DND-41 (cell line): Measurements from ENCODE around the gene OGFOD2.

ENCODE experiments used
- ATAC-seq: fragments of 200-7000 bp; cut with Tn5 transposase; 3 replicates; pipeline ENCODE4 v1.9.1; 2021; ENCODE audit warnings: low read depth; ENCODE audit not compliant: insufficient read depth
- DNase-seq: peaks from one replicate; pipeline ENCODE4 v3.0.0-alpha.2; 2020
- H2AFZ ChIP-seq: 2 replicates; pipeline ENCODE4 v1.6.0; 2012; ENCODE audit warnings: low read depth, low read length
- H3K27ac ChIP-seq: 2 replicates; pipeline ENCODE4 v1.5.1; 2012; ENCODE audit warnings: low read length, inconsistent platforms
- H3K27me3 ChIP-seq: fragments of 200-600 bp; sonication (generic); 2 replicates; pipeline ENCODE4 v1.6.0; 2012; ENCODE audit warnings: low read length, mild to moderate bottlenecking, inconsistent platforms; ENCODE audit not compliant: insufficient read depth, poor library complexity
- H3K36me3 ChIP-seq: 2 replicates; pipeline ENCODE4 v1.5.1; 2012; ENCODE audit warnings: low read length, inconsistent platforms; ENCODE audit not compliant: insufficient read depth
- H3K4me1 ChIP-seq: 2 replicates; pipeline ENCODE4 v1.5.1; 2012; ENCODE audit warnings: mild to moderate bottlenecking, low read length; ENCODE audit not compliant: insufficient read depth
- H3K4me2 ChIP-seq: 2 replicates; pipeline ENCODE4 v1.6.0; 2012; ENCODE audit warnings: mild to moderate bottlenecking, moderate library complexity, low read length, inconsistent platforms; ENCODE audit not compliant: insufficient read depth
- H3K4me3 ChIP-seq, 2 experiments: fragments of 200-600 bp in 1 of 2; shearing (Covaris generic) in 1 of 2; 2 replicates each; pipeline ENCODE4 v1.5.1; 2012 to 2016; ENCODE audit warnings: inconsistent platforms in 2 of 2, low read length in 2 of 2, mild to moderate bottlenecking in 2 of 2, low read depth in 1 of 2, moderate library complexity in 1 of 2
- H3K79me2 ChIP-seq: 2 replicates; pipeline ENCODE4 v1.6.0; 2012; ENCODE audit warnings: low read length, inconsistent platforms; ENCODE audit not compliant: insufficient read depth
- H3K9ac ChIP-seq: 2 replicates; pipeline ENCODE4 v1.6.0; 2012; ENCODE audit warnings: low read depth, mild to moderate bottlenecking, inconsistent platforms, low read length, moderate library complexity
- H3K9me3 ChIP-seq: 2 replicates; pipeline ENCODE4 v1.5.1; 2012; ENCODE audit warnings: low read length, moderate library complexity, mild to moderate bottlenecking, inconsistent platforms; ENCODE audit not compliant: insufficient read depth, severe bottlenecking
- H4K20me1 ChIP-seq: 2 replicates; pipeline ENCODE4 v1.6.0; 2012; ENCODE audit warnings: low read length; ENCODE audit not compliant: insufficient read depth
- CTCF ChIP-seq: IDR thresholded peaks from 2 replicates; pipeline ENCODE4 v1.5.1; 2012; ENCODE audit warnings: borderline replicate concordance, low read length, moderate library complexity, mild to moderate bottlenecking; ENCODE audit not compliant: poor library complexity, severe bottlenecking; ENCODE audit errors: extremely low read depth
- EZH2 ChIP-seq: IDR thresholded peaks from 3 replicates; pipeline ENCODE4 v1.6.1; 2012; ENCODE audit warnings: borderline replicate concordance, low read depth, mild to moderate bottlenecking, moderate library complexity, low read length, inconsistent platforms; ENCODE audit not compliant: severe bottlenecking

The OGFOD2 gene

GRCh38 chr12:122958198-122958888, 16.7 kb upstream of the OGFOD2 start:
- DNase-seq (no peak), ATAC-seq (no peak)
- Histone ChIP-seq H3K36me3 (0 out of 2 replicates have a peak, but pooled peaks cover 4% of the 10 kb centered on the region), H3K79me2 (no peaks in the 10 kb centered on the region), H4K20me1 (0 out of 2 replicates have a peak, but pooled peaks cover 6% of the 10 kb centered on the region), H3K9ac (no peak overlapping the region), H2AFZ (no peak overlapping the region), H3K27ac (no peak overlapping the region), H3K4me3 (no peak overlapping the region), H3K27me3 (no peaks in the 10 kb centered on the region), H3K4me1 (no peaks in the 10 kb centered on the region), H3K9me3 (no peaks in the 10 kb centered on the region), H3K4me2 (no peak overlapping the region)
- TF ChIP-seq EZH2 (no peak), CTCF (no peak)

- no peak overlapping the region for H3K4me2 ChIP-seq
- TF ChIP-seq CTCF (no peak), EZH2 (no peak)
- H3K4me1 ChIP-seq: no peaks in the 10 kb centered on the region
- H4K20me1 ChIP-seq: 0 out of 2 replicates have a peak, but pooled peaks cover 6% of the 10 kb centered on the region
- no peak overlapping the region for H3K27ac ChIP-seq
- ATAC-seq: no peak
- H3K9ac ChIP-seq: no peak overlapping the region
- no peak overlapping the region for H2AFZ ChIP-seq
- H3K36me3 ChIP-seq: 0 out of 2 replicates have a peak, but pooled peaks cover 4% of the 10 kb centered on the region
- no peak for DNase-seq
- no peaks in the 10 kb centered on the region for H3K9me3 ChIP-seq
- no peak overlapping the region for H3K4me3 ChIP-seq
- no peaks in the 10 kb centered on the region for H3K79me2 ChIP-seq
- no peaks in the 10 kb centered on the region for H3K27me3 ChIP-seq
Measured at GRCh38 chr12:122959566-122960192, 15.4 kb upstream of the OGFOD2 start.

- no peak for TF ChIP-seq CTCF
- TF ChIP-seq EZH2: no peak
- Histone ChIP-seq H4K20me1 (0 out of 2 replicates have a peak, but pooled peaks cover 6% of the 10 kb centered on the region), H3K9me3 (no peaks in the 10 kb centered on the region), H3K9ac (no peak overlapping the region), H2AFZ (no peak overlapping the region), H3K4me1 (peaks cover 3% of the 10 kb centered on the region), H3K79me2 (no peaks in the 10 kb centered on the region), H3K36me3 (0 out of 2 replicates have a peak, but pooled peaks cover 4% of the 10 kb centered on the region), H3K27me3 (no peaks in the 10 kb centered on the region), H3K27ac (no peak overlapping the region), H3K4me2 (no peak overlapping the region), H3K4me3 (no peak overlapping the region)
- ATAC-seq: no peak
- DNase-seq: no peak
Measured at GRCh38 chr12:122960193-122960569, 14.9 kb upstream of the OGFOD2 start.
